Gastrocnemius medialis (tissue), 4 donors: ENCODE results near the gene UBR3. TPM values are rescaled to one million over a fixed set of nuclear protein-coding genes. Genes with fewer than 3 reads are reported as not detected.

Source experiments
- ATAC-seq, 2 donors: fragments of 150-250 bp; one replicate each; pipeline ENCODE4 v1.9.1; 2016
- DNase-seq, 2 donors: peaks; one replicate each; pipeline ENCODE4 v3.0.0-alpha.2; 2019
- H3K27ac ChIP-seq, 4 donors: fragments of 200-600 bp; sonication (generic); 1 replicate in 1 of 4; 2 replicates in 3 of 4; pipeline ENCODE4 v1.5.1; 2016 to 2018; ENCODE audit warnings: mild to moderate bottlenecking in 2 of 4, moderate library complexity in 1 of 4
- H3K27me3 ChIP-seq, 3 donors: fragments of 200-600 bp; sonication (generic) in 2 of 3; 1 replicate in 1 of 3; 2 replicates in 2 of 3; pipeline versions ENCODE4 v1.5.1 to v1.6.0; 2016 to 2019; ENCODE audit warnings: mild to moderate bottlenecking in 1 of 3, moderate library complexity in 1 of 3
- H3K36me3 ChIP-seq, 2 donors: fragments of 200-600 bp; sonication (generic) in 1 of 2; one replicate each; pipeline ENCODE4 v1.5.1; 2017 to 2018
- H3K4me1 ChIP-seq, 2 donors: fragments of 200-600 bp; sonication (generic) in 1 of 2; one replicate each; pipeline ENCODE4 v1.5.1; 2016 to 2017; ENCODE audit warnings: mild to moderate bottlenecking in 2 of 2
- H3K4me3 ChIP-seq, 4 donors: fragments of 200-600 bp; sonication (generic) in 3 of 4; 1 replicate in 1 of 4; 2 replicates in 3 of 4; pipeline ENCODE4 v1.5.1; 2016 to 2019; ENCODE audit warnings: mild to moderate bottlenecking in 2 of 4
- H3K9me3 ChIP-seq, 3 donors: fragments of 200-600 bp; sonication (generic) in 2 of 3; 1 replicate in 1 of 3; 2 replicates in 2 of 3; pipeline ENCODE4 v1.5.1; 2016 to 2019
- POLR2A ChIP-seq, 2 donors: fragments of 450-650 bp; IDR thresholded peaks; one replicate each; pipeline ENCODE4 v1.6.1; 2017; ENCODE audit warnings: antibody characterized with exemption in 2 of 2, mild to moderate bottlenecking in 2 of 2, moderate library complexity in 2 of 2
- in situ Hi-C, 4 donors: fragments of 200-750 bp; cut with MboI; loops; one replicate each; pipeline versions ENCODE4 v1.15.0 to v1.8.0; 2017; ENCODE audit warnings: low sequenced_read_pairs in 4 of 4
- intact Hi-C: fragments of 100-400 bp; cut with DNase I; formaldehyde crosslinking; loops from one replicate; pipeline ENCODE4 v1.15.1; 2023; ENCODE audit warnings: low total_unique reads
- total RNA-seq, 4 donors: library from RNA; depleted of rRNA; stranded (reverse); fragments of >200 nt; gene quantifications; one replicate each; pipeline versions ENCODE4 v1.1.0 to v1.2.3, GENCODE V29; 2016
- TF ChIP-seq, protein P1 (sequence below), 5 experiments: fragments of 450-650 bp in 3 of 5; fragments of 200-600 bp in 2 of 5; sonication (generic) in 2 of 5; IDR thresholded peaks in 4 of 5; conservative IDR thresholded peaks in 1 of 5; 1 replicate in 4 of 5; 2 replicates in 1 of 5; pipeline ENCODE4 v1.5.1; 2016 to 2019; ENCODE audit warnings: antibody characterized with exemption in 5 of 5, mild to moderate bottlenecking in 3 of 5, moderate library complexity in 3 of 5

UBR3 gene
- total RNA-seq, 4 donors from 2014 or later = 178 to 247 (median 187) TPM

DNA sequence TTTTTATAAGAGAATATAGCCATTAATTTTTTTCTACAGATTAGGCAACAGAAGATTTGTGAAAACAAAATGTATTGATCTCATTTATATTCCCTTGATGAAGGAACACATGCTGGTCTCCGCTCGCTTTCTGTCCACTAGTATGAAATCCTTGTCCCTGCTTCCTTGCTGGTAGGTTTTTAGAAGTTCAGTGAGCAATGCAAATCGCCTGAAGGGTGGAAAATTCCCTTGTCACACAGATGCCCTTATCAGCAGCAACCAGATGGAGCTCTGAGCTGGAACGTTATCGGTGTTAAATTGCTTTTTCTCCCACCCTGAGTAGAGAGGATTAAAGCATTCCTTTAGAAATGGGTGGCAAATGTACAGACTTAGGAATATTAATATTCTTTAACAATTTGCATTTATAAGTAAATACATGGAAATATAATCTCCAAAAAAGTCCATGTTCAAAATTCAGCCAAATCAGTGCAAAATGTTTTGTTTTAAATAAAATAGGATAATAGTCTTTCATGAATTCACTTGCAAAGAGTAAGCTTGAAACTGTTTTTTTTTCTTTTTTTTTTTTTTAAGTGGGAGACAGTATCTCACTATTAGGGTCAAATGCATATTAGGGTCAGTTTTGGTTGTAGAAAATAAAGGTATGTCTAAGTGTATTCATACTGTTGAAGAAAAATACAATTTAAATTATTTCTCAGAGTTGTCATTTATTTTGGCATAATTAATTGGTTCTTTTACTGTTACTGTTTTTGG is 186.7 kb downstream of the UBR3 start:
- DNase-seq (no peak), ATAC-seq (no peak)
- Histone ChIP-seq H3K4me1 (peaks cover 14 to 20% of the 10 kb centered on the region in 2 donors), H3K36me3 (no peaks in the 10 kb centered on the region), H3K27ac (no peak overlapping the region), H3K4me3 (no peak overlapping the region), H3K27me3 (no peaks in the 10 kb centered on the region), H3K9me3 (no peaks in the 10 kb centered on the region)
- TF ChIP-seq, protein P1, sequence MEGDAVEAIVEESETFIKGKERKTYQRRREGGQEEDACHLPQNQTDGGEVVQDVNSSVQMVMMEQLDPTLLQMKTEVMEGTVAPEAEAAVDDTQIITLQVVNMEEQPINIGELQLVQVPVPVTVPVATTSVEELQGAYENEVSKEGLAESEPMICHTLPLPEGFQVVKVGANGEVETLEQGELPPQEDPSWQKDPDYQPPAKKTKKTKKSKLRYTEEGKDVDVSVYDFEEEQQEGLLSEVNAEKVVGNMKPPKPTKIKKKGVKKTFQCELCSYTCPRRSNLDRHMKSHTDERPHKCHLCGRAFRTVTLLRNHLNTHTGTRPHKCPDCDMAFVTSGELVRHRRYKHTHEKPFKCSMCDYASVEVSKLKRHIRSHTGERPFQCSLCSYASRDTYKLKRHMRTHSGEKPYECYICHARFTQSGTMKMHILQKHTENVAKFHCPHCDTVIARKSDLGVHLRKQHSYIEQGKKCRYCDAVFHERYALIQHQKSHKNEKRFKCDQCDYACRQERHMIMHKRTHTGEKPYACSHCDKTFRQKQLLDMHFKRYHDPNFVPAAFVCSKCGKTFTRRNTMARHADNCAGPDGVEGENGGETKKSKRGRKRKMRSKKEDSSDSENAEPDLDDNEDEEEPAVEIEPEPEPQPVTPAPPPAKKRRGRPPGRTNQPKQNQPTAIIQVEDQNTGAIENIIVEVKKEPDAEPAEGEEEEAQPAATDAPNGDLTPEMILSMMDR (IDR thresholded peaks at IDR 0.05 in 4 of 5, conservative IDR thresholded peaks at IDR 0.05 in 1 of 5) = no peak
- TF ChIP-seq POLR2A (IDR thresholded peaks at IDR 0.05) = no peak
- in situ Hi-C loops = no loop called here
- intact Hi-C loops = no loop called here

- peaks cover 14 to 22% of the 10 kb centered on the region in 2 donors for H3K4me1 ChIP-seq
- intact Hi-C loops (no loop called here), in situ Hi-C loops (no loop called here)
- no peak overlapping the region for H3K27ac ChIP-seq
- no peaks in the 10 kb centered on the region for H3K27me3 ChIP-seq
- ATAC-seq (no peak), DNase-seq (no peak)
- no peaks in the 10 kb centered on the region for H3K9me3 ChIP-seq
- no peaks in the 10 kb centered on the region for H3K36me3 ChIP-seq
- no peak overlapping the region for H3K4me3 ChIP-seq
- TF ChIP-seq POLR2A (IDR thresholded peaks at IDR 0.05) = no peak
- TF ChIP-seq, protein P1 (IDR thresholded peaks at IDR 0.05 in 4 of 5, conservative IDR thresholded peaks at IDR 0.05 in 1 of 5) = no peak
These were observed 187.5 kb downstream of the UBR3 start for GRCh38 chr2:170014769-170015168.

DNA sequence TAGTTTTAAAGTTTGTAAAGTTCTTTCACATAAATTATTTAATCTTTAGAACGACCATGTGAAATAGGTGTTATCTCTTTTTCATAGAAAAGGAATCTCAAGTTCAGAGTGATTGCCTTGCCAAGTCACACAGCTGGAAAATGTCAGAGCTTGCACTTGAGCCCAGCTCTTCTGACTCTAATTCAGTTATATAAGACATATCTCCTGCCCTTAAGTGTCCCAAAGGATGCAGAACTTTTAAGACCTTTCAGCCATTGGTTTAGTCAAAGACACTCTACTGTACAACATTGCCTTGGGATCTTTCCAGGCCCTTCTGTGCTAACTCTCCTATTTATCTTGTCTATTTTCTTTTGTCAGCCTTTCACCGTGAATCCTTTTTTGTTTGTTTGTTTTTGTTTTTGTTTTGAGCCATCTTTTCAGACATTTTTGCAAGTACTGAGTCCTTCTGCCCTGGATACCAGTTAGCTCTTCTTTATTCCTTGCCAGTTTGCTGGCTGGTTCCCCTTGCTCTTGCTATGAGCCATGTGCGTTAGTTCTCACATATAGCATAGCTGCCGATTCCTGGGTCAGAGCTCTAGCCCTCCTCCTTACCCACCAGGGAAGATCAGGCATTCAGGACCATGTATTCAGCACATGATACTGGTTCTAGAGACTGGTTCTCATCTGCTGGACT is 190.7 kb downstream of the UBR3 start:
- Histone ChIP-seq H3K27me3 (no peaks in the 10 kb centered on the region), H3K4me1 (peaks cover 21 to 33% of the 10 kb centered on the region in 2 donors), H3K9me3 (no peaks in the 10 kb centered on the region), H3K27ac (peak overlapping the region in 1 of 4 donors; percentile 44), H3K36me3 (no peaks in the 10 kb centered on the region), H3K4me3 (no peak overlapping the region)
- TF ChIP-seq POLR2A (IDR thresholded peaks at IDR 0.05) = no peak
- TF ChIP-seq, protein P1 (IDR thresholded peaks at IDR 0.05 in 4 of 5, conservative IDR thresholded peaks at IDR 0.05 in 1 of 5) = no peak
- intact Hi-C loops (no loop called here), in situ Hi-C loops (no loop called here)
- DNase-seq = no peak
- ATAC-seq = no peak

DNA sequence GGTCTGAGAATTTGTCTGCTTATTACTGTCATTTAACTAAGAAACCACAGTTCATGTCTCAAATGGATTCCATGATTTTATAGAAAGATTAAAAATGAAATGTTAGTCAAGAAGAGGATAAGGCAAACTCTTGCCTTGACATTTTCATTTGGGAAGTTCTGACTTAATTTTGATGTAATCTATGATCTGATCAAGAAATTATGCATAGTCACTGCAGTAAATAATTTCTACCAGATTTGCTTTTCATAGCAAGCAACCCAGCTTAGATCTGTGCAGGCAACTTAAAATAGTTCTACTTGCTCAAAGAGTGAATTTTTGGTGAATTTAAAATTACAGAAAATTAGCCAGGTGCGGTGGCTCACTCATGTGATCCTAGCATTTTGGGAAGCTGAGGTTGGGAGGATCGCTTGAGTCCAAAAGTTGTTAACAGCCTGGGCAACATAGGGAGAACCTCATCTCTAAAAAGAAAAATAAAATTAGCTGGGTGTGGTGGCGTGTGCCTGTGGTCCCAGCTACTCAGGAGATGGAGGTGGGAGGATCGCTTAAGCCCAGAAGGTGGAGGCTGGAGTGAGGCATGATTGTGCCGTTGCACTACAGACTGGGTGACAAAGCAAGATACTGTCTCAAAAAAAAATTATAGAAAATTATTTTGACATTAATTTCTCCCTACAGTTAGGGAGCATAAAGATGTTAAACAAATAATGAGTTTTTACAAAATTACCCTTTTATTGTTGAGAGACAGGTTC is 192.0 kb downstream of the UBR3 start:
- in situ Hi-C loops (no loop called here), intact Hi-C loops (no loop called here)
- no peaks in the 10 kb centered on the region for H3K9me3 ChIP-seq
- no peak for TF ChIP-seq POLR2A (IDR thresholded peaks at IDR 0.05)
- TF ChIP-seq, protein P1 (IDR thresholded peaks at IDR 0.05 in 4 of 5, conservative IDR thresholded peaks at IDR 0.05 in 1 of 5) = no peak
- no peak overlapping the region for H3K27ac ChIP-seq
- DNase-seq = no peak
- H3K4me1 ChIP-seq = peaks cover 21 to 33% of the 10 kb centered on the region in 2 donors
- H3K4me3 ChIP-seq = no peak overlapping the region
- no peaks in the 10 kb centered on the region for H3K27me3 ChIP-seq
- ATAC-seq = no peak
- H3K36me3 ChIP-seq = no peaks in the 10 kb centered on the region
